GF-D8 (cell line): Measurements from ENCODE around the gene DUOXA1.

Experiments used
- DNase-seq: peaks from one replicate; lab custom pipeline; 2025; lab: John Stamatoyannopoulos, UW

Gene DUOXA1

GRCh38 chr15:45131510-45131909, 1.8 kb upstream of the DUOXA1 start:
- DNase-seq = no peak

- no peak for DNase-seq
These were observed 767 bp upstream of the DUOXA1 start for GRCh38 chr15:45130291-45131000.

DNA sequence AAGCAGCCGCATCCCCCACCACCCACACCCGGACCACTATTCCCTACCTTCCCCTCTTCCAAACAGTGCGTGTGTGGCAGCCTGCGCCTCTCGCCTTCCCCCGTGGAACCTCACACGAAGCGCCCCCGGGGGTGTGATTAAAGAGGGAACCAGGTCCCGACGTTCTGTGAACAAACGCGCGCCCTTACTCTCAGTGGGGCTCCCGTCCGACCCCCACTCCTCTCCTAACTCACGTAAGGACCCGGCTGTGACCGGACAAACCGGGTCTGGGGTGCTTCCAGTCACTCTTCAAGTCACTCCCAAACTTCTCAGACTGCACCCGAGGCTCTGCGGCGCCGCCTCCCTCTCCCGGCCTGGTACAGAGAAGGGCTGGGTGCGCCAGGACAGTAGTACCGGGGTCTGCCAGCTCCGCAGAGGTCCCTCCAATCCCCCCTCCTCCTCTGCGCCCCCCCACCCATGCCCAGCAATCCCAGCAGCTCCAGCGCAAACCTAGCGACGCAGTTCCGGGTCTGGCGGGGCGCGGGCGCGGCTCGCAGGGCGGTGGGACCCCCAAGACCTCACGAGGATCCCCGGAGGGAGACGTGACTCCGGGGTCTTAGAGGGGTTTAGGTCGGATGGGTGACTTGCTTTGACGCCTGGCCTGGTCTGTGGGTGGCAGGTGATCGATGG, 574 bp downstream of the DUOXA1 start:
- DNase-seq = no peak

GRCh38 chr15:45126535-45127158, 3.0 kb downstream of the DUOXA1 start:
- DNase-seq = no peak

- no peak for DNase-seq
These were observed 6.3 kb downstream of the DUOXA1 start for GRCh38 chr15:45123397-45123796.

GRCh38 chr15:45122719-45123118, 7.0 kb downstream of the DUOXA1 start:
- DNase-seq = no peak

DNA sequence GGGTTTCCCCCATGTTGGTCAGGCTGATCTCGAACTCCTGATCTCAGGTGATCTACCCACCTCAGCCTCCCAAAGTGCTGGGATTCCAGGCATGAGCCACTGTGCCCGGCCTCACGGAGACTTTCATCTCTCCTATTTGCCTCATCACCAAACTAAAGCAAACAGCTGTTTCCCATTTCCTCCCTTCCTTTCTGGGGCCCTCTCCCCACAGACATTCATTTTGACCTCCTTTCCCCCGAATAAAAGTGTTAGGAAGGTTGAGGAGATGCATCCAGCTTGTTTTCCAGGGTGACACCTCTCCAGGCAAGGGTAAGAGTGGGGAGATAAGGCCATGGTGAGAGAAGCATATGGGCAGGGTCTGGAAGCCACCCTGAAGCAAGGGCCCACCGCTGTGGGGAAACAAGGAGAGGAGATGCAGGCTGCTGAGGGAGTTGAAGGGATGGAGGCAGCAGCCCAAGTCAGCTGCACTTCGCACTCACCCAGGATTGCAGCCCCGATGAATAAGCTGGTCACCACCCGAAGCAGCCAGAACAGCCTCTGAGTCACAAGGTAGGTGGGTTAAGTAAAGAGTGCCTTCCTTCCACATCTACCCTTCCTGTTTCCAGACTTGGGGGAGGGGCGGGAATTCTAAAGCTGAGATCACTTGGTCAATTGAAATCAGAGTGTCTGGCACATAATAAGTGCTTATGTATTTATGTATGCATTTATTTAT, 7.8 kb downstream of the DUOXA1 start:
- DNase-seq = no peak

DNA sequence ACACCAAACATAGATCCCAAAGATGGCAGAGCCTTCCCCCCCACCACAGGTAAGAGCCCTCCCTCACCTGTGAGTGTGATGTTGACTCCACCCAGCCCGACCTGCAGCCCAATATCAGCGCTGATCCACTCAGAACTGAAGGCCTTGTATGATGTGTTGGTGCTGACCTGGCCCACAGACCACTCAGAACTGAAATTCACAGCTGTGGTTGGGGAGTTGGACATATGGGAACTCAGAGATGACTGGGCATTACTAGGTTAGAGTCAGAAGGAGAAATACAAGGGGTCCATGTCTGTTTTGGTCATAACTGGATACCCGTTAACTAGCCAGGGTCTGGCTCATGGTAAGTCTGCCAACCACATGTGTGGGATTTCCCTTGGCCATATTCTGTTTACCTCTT, 8.7 kb downstream of the DUOXA1 start:
- no peak for DNase-seq

DNA sequence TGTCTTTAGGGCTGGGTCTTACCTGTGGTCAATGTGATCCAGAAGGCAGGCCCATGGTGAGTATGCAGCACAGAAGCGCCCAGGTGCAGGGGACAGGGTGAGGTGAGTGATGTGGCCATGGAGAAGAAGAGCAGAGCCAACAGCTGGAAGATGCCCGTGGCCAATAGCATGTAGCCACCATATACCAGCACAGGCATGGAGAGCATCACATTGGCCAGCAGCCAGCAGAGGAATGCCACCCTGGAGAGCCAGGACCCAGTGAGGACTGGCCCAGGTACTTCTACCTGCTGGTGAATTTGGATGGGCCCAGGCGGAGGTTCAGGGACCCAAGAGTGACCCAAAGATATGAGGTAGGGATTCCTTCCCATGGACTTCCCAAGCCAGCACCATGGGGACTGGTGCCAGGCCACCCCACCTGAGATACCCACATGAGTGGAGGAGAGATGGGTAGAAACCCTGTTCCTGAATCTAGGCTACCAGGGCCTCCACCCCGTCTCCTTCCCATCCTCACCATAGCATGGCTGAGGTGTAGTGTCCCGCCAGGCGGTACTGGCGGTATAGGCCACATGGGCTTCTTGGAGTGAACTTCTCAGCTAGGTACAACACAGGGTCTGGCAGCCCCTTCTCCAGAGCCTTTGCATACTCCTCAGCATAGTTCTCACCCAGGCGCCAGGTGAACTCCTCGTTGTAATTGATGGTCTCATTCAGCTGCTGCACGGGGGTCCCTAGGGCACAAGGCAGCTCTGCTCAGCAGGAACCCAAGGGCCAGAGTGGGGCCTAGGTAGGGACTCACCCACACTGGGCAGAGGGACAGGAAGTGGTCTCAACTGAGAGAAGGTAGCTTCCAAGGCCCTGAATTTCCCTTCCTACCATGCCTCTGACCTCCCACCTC, 9.4 kb downstream of the DUOXA1 start:
- no peak for DNase-seq

GRCh38 chr15:45118996-45119395, 10.7 kb downstream of the DUOXA1 start:
- no peak for DNase-seq

DNA sequence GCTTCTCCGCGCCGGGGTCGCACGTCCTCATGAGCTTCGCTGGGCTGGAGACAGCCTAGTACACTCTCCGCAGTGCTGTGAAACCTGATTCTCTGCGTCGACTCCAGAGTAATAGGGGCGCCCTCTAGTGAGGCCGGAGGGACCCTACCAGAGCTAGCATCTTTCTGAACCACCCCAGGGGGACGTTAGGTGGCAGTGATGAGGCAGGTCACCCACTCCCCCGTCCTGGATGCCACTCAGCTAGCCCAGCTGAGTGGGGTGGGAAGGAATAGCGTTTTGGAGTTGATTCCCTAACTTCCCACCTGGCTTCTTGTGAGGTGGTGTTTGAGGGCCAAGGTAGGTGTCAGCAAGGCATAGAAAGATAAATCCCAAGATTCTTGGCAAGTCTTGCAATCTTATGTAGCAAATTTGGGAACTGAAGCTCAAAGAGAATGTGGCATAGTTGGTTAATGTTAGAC, 11.5 kb downstream of the DUOXA1 start:
- DNase-seq = no peak

DNA sequence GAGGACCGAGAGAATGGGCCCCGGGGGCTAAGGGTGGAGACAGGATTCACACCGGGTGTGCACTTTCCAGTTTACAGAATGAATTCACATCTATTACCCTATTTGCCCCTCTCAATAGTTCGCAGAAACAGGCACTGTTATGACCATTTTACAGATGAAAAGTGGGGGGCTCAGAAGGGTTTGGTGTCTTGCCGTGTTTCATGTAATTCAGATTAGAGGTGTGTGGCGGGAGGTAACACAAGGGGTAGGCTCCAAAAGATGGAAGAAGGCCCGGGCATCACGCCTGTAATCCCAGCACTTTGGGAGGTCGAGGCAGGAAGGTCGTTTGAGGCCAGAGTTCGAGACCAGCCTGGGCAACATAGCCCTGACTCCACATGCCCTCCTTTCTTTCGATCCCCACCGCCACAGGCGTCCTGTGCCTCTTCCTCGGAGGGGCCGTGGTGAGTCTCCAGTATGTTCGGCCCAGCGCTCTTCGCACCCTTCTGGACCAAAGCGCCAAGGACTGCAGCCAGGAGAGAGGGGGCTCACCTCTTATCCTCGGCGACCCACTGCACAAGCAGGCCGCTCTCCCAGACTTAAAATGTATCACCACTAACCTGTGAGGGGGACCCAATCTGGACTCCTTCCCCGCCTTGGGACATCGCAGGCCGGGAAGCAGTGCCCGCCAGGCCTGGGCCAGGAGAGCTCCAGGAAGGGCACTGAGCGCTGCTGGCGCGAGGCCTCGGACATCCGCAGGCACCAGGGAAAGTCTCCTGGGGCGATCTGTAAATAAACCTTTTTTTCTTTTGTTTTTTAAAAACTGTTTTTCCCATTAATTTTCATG, 12.2 kb downstream of the DUOXA1 start:
- no peak for DNase-seq

DNA sequence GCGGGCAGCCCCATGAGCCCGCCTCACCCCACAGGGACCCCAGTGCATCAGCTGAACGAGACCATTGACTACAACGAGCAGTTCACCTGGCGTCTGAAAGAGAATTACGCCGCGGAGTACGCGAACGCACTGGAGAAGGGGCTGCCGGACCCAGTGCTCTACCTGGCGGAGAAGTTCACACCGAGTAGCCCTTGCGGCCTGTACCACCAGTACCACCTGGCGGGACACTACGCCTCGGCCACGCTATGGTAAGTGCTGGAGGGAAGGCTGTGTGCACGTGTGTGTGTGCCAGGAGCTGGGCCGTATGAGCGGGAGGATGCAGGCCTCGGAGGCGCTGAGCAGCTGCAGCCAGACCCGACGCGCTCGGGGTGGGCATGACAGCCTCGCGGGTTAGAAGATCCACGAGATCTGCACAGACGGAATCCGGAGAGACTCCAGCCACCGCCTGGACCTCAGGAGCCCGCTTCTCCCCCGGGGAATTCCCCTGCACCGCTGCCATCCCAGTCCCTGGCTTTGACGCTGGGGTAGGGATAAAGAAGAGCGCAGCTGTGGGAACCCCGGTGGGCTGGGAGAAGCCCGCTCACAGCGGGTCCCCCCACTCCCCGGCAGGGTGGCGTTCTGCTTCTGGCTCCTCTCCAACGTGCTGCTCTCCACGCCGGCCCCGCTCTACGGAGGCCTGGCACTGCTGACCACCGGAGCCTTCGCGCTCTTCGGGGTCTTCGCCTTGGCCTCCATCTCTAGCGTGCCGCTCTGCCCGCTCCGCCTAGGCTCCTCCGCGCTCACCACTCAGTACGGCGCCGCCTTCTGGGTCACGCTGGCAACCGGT, 13.0 kb downstream of the DUOXA1 start:
- no peak for DNase-seq

DNA sequence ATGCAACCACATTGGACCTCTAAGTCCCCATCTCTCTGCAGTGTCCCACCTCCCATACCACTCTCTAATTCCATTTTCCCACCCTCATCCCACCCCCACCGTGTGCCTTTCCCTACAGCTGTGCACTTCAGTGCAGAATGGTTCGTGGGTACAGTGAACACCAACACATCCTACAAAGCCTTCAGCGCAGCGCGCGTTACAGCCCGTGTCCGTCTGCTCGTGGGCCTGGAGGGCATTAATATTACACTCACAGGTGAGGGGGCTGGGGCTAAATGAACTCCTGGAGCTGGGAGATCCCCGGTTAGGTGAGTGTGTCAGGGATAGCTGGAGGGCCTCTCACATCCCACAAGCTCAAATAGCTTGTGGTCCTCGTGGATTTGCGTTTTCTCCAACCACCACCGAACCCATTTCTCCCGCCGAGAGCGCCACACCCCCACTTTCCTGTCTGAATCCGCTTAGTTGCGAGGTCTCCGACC, 13.6 kb downstream of the DUOXA1 start:
- no peak for DNase-seq

- no peak for DNase-seq
These were observed 14.3 kb downstream of the DUOXA1 start for GRCh38 chr15:45115312-45115820.

GRCh38 chr15:45114751-45115085, 15.0 kb downstream of the DUOXA1 start:
- no peak for DNase-seq

- DNase-seq = no peak
These were observed 15.5 kb downstream of the DUOXA1 start, which contains the start of the genes DUOX2 and DUOXA2 for GRCh38 chr15:45114076-45114750. Gene DUOX2, minus strand, starts transcription at chr15:45114172. Its CDS starts 761 bp downstream, at chr15:45113411. Gene DUOXA2, plus strand, starts transcription at chr15:45114326. Its CDS starts 280 bp downstream, at chr15:45114606.

GRCh38 chr15:45113380-45113990, 16.2 kb downstream of the DUOXA1 start:
- DNase-seq = no peak
